ENCODE results near the gene PLG. TPM values are rescaled to one million over a fixed set of nuclear protein-coding genes. Genes with fewer than 3 reads are reported as not detected.

PLG gene
- total RNA-seq, 4 donors from 2014 or later: 5.1 TPM; not detected in 3

- no peak overlapping the region for H3K27ac ChIP-seq
- TF ChIP-seq EP300 (IDR thresholded peaks at IDR 0.05) (no peak), POLR2AphosphoS5 (IDR thresholded peaks at IDR 0.05) (no peak), CTCF (IDR thresholded peaks at IDR 0.05) (no peak), POLR2A (IDR thresholded peaks at IDR 0.05) (no peak)
Observed at GRCh38 chr6:160792708-160793107, 90.7 kb downstream of the PLG start.

GRCh38 chr6:160793652-160794051 lies 91.6 kb downstream of the PLG start:
- Histone ChIP-seq H3K27ac (no peak overlapping the region), H3K36me3 (no peaks in the 10 kb centered on the region), H3K9me3 (no peaks in the 10 kb centered on the region), H3K4me1 (peaks cover 3% of the 10 kb centered on the region), H3K27me3 (no peaks in the 10 kb centered on the region), H3K4me3 (no peak overlapping the region)
- TF ChIP-seq CTCF (IDR thresholded peaks at IDR 0.05) (no peak), POLR2A (IDR thresholded peaks at IDR 0.05) (no peak), POLR2AphosphoS5 (IDR thresholded peaks at IDR 0.05) (no peak), EP300 (IDR thresholded peaks at IDR 0.05) (no peak)
- 82% methylated on average over 1 of the region's 1 CpG for WGBS
- DNase-seq (ENCODE audit: low spot score in 2 of 2): no peak

More at GRCh38 chr6:160792708-160793107, 90.7 kb downstream of the PLG start:
- H3K4me3 ChIP-seq: no peak overlapping the region
- no peaks in the 10 kb centered on the region for H3K9me3 ChIP-seq
- no peak for DNase-seq (ENCODE audit: low spot score in 2 of 2)
- no peaks in the 10 kb centered on the region for H3K27me3 ChIP-seq
- 69% methylated on average over 6 of the region's 6 CpGs for WGBS
- no peaks in the 10 kb centered on the region for H3K36me3 ChIP-seq
- peaks cover 3% of the 10 kb centered on the region for H3K4me1 ChIP-seq

GRCh38 chr6:160795721-160796120 lies 93.7 kb downstream of the PLG start:
- H3K27ac ChIP-seq: no peak overlapping the region
- H3K4me1 ChIP-seq: no peaks in the 10 kb centered on the region
- TF ChIP-seq CTCF (IDR thresholded peaks at IDR 0.05) (no peak), EP300 (IDR thresholded peaks at IDR 0.05) (no peak), POLR2AphosphoS5 (IDR thresholded peaks at IDR 0.05) (no peak), POLR2A (IDR thresholded peaks at IDR 0.05) (no peak)
- WGBS: 17% methylated on average over 1 of the region's 1 CpG
- H3K27me3 ChIP-seq: no peaks in the 10 kb centered on the region
- no peak for DNase-seq (ENCODE audit: low spot score in 2 of 2)
- H3K4me3 ChIP-seq: no peak overlapping the region
- no peaks in the 10 kb centered on the region for H3K36me3 ChIP-seq
- H3K9me3 ChIP-seq: no peaks in the 10 kb centered on the region

- no peak overlapping the region for H3K27ac ChIP-seq
- no peaks in the 10 kb centered on the region for H3K36me3 ChIP-seq
- no peaks in the 10 kb centered on the region for H3K4me1 ChIP-seq
- no peak for TF ChIP-seq EP300 (IDR thresholded peaks at IDR 0.05)
- no peak for TF ChIP-seq POLR2AphosphoS5 (IDR thresholded peaks at IDR 0.05)
- TF ChIP-seq CTCF (IDR thresholded peaks at IDR 0.05): no peak
- H3K4me3 ChIP-seq: no peak overlapping the region
- H3K27me3 ChIP-seq: no peaks in the 10 kb centered on the region
- DNase-seq (ENCODE audit: low spot score in 2 of 2): no peak
- no peaks in the 10 kb centered on the region for H3K9me3 ChIP-seq
Observed at GRCh38 chr6:160798625-160799024, 96.6 kb downstream of the PLG start.

GRCh38 chr6:160799801-160800506 lies 97.9 kb downstream of the PLG start:
- no peaks in the 10 kb centered on the region for H3K36me3 ChIP-seq
- TF ChIP-seq POLR2A (IDR thresholded peaks at IDR 0.05) (no peak), POLR2AphosphoS5 (IDR thresholded peaks at IDR 0.05) (no peak), EP300 (IDR thresholded peaks at IDR 0.05) (no peak), CTCF (IDR thresholded peaks at IDR 0.05) (no peak)
- no peak overlapping the region for H3K4me3 ChIP-seq
- H3K27me3 ChIP-seq: no peaks in the 10 kb centered on the region
- no peaks in the 10 kb centered on the region for H3K4me1 ChIP-seq
- no peak for DNase-seq (ENCODE audit: low spot score in 2 of 2)
- no peaks in the 10 kb centered on the region for H3K9me3 ChIP-seq
- no peak overlapping the region for H3K27ac ChIP-seq
